HEK293 (cell line): ENCODE measurements around the gene ZNF41.

Source experiments
- BCL11A ChIP-seq: fragments of 450-650 bp; formaldehyde crosslinking; IDR thresholded peaks from 2 replicates; pipeline ENCODE4 v1.5.1; 2016; ENCODE audit warnings: low read depth, missing biosample characterization, missing genetic modification characterization
- BCL11B ChIP-seq: fragments of 450-650 bp; formaldehyde crosslinking; IDR thresholded peaks from 2 replicates; pipeline ENCODE4 v1.5.1; 2016; ENCODE audit warnings: low read depth, missing biosample characterization, missing genetic modification characterization
- GLI2 ChIP-seq: fragments of 450-650 bp; formaldehyde crosslinking; IDR thresholded peaks from 2 replicates; pipeline ENCODE4; 2017; ENCODE audit warnings: missing biosample characterization, missing genetic modification characterization, low read depth, borderline replicate concordance
- HOXA7 ChIP-seq: sonication (generic); formaldehyde crosslinking; IDR thresholded peaks from 2 replicates; pipeline ENCODE4 v1.8.1; 2022; ENCODE audit warnings: missing genetic modification reagents, borderline replicate concordance
- KLF10 ChIP-seq: fragments of 450-650 bp; IDR thresholded peaks from 2 replicates; pipeline ENCODE4 v1.5.1; 2018; ENCODE audit warnings: missing biosample characterization, mild to moderate bottlenecking, missing genetic modification characterization
- MYNN ChIP-seq: fragments of 450-650 bp; formaldehyde crosslinking; IDR thresholded peaks from 2 replicates; pipeline ENCODE4 v1.5.1; 2016; ENCODE audit warnings: missing biosample characterization, missing genetic modification characterization, borderline replicate concordance
- REPIN1 ChIP-seq: fragments of 450-650 bp; formaldehyde crosslinking; IDR thresholded peaks from 2 replicates; pipeline ENCODE4 v1.5.1; 2017; ENCODE audit warnings: missing biosample characterization, missing genetic modification characterization, low read depth
- SETDB1 ChIP-seq: IDR thresholded peaks from one replicate; pipeline ENCODE4 v1.6.1; 2017; ENCODE audit warnings: mild to moderate bottlenecking, low read length, moderate library complexity, mixed read lengths; ENCODE audit not compliant: insufficient read length
- SP3 ChIP-seq: fragments of 450-650 bp; formaldehyde crosslinking; IDR thresholded peaks from 2 replicates; pipeline ENCODE4 v1.5.1; 2016; ENCODE audit warnings: missing biosample characterization, missing genetic modification characterization
- ZFHX2 ChIP-seq: fragments of 450-650 bp; formaldehyde crosslinking; conservative IDR thresholded peaks from 2 replicates; pipeline ENCODE4 v1.5.1; 2016; ENCODE audit warnings: missing biosample characterization, missing genetic modification characterization
- ZNF140 ChIP-seq: fragments of 450-650 bp; formaldehyde crosslinking; IDR thresholded peaks from 2 replicates; pipeline ENCODE4 v1.5.1; 2016; ENCODE audit warnings: missing biosample characterization, missing genetic modification characterization
- ZNF157 ChIP-seq: fragments of 450-650 bp; formaldehyde crosslinking; IDR thresholded peaks from 2 replicates; pipeline ENCODE4 v1.5.1; 2016; ENCODE audit warnings: missing biosample characterization, missing genetic modification characterization
- ZNF274 ChIP-seq, 2 experiments: fragments of 200-500 bp in 1 of 2; fragments of 450-650 bp in 1 of 2; sonication (Bioruptor generic) in 1 of 2; formaldehyde crosslinking in 1 of 2; IDR thresholded peaks; 2 replicates each; pipeline versions ENCODE4 v1.5.1 to v1.6.1; 2014 to 2016; ENCODE audit warnings: borderline replicate concordance in 1 of 2, inconsistent platforms in 1 of 2, low read length in 1 of 2, missing biosample characterization in 1 of 2, missing genetic modification characterization in 1 of 2
- ZNF302 ChIP-seq: fragments of 450-650 bp; formaldehyde crosslinking; IDR thresholded peaks from 2 replicates; pipeline ENCODE4 v1.5.1; 2016; ENCODE audit warnings: missing biosample characterization, missing genetic modification characterization, low read depth
- ZNF335 ChIP-seq: fragments of 450-650 bp; formaldehyde crosslinking; conservative IDR thresholded peaks from 2 replicates; pipeline ENCODE4 v1.5.1; 2016; ENCODE audit warnings: missing biosample characterization, missing genetic modification characterization
- ZNF423 ChIP-seq: fragments of 450-650 bp; formaldehyde crosslinking; IDR thresholded peaks from 2 replicates; pipeline ENCODE4 v1.5.1; 2016; ENCODE audit warnings: missing biosample characterization, missing genetic modification characterization
- ZNF473 ChIP-seq: fragments of 450-650 bp; formaldehyde crosslinking; IDR thresholded peaks from 2 replicates; pipeline ENCODE4 v1.5.1; 2017; ENCODE audit warnings: missing biosample characterization, missing genetic modification characterization
- ZNF654 ChIP-seq: fragments of 450-650 bp; formaldehyde crosslinking; IDR thresholded peaks from 2 replicates; pipeline ENCODE4 v1.5.1; 2016; ENCODE audit warnings: low read depth, missing biosample characterization, missing genetic modification characterization
- ZNF707 ChIP-seq: fragments of 450-650 bp; formaldehyde crosslinking; IDR thresholded peaks from 2 replicates; pipeline ENCODE4 v1.5.1; 2016; ENCODE audit warnings: missing biosample characterization, missing genetic modification characterization
- ZNF776 ChIP-seq: fragments of 450-650 bp; formaldehyde crosslinking; IDR thresholded peaks from 2 replicates; pipeline ENCODE4 v1.5.0; 2017; ENCODE audit warnings: missing biosample characterization, missing genetic modification characterization, borderline replicate concordance
- ZNF777 ChIP-seq: fragments of 450-650 bp; formaldehyde crosslinking; IDR thresholded peaks from 2 replicates; pipeline ENCODE4 v1.5.1; 2017; ENCODE audit warnings: missing biosample characterization, missing genetic modification characterization, borderline replicate concordance
- ZNF792 ChIP-seq: fragments of 450-650 bp; formaldehyde crosslinking; IDR thresholded peaks from 2 replicates; pipeline ENCODE4 v1.5.1; 2016; ENCODE audit warnings: missing biosample characterization, missing genetic modification characterization
- TF ChIP-seq, protein P1 (sequence below): fragments of 450-650 bp; formaldehyde crosslinking; IDR thresholded peaks from 2 replicates; pipeline ENCODE4 v1.5.1; 2017; ENCODE audit warnings: missing biosample characterization, missing genetic modification characterization
- TF ChIP-seq, protein P2 (sequence below): fragments of 450-650 bp; formaldehyde crosslinking; IDR thresholded peaks from 2 replicates; pipeline ENCODE4 v1.5.1; 2017; ENCODE audit warnings: missing biosample characterization, missing genetic modification characterization
- TF ChIP-seq, protein P3 (sequence below): fragments of 450-650 bp; formaldehyde crosslinking; optimal IDR thresholded peaks from 2 replicates; pipeline ENCODE3; 2016; ENCODE audit warnings: missing biosample characterization, mild to moderate bottlenecking, missing genetic modification characterization
- TF ChIP-seq, protein P4 (sequence below): fragments of 450-650 bp; formaldehyde crosslinking; IDR thresholded peaks from 2 replicates; pipeline ENCODE4 v1.5.1; 2017; ENCODE audit warnings: missing biosample characterization, missing genetic modification characterization
- TF ChIP-seq, protein P5 (sequence below): fragments of 450-650 bp; formaldehyde crosslinking; IDR thresholded peaks from 2 replicates; pipeline ENCODE4 v1.5.1; 2016; ENCODE audit warnings: missing biosample characterization, missing genetic modification characterization
- TF ChIP-seq, protein P6 (sequence below): fragments of 450-650 bp; formaldehyde crosslinking; IDR thresholded peaks from 2 replicates; pipeline ENCODE4 v1.5.1; 2016; ENCODE audit warnings: missing biosample characterization, missing genetic modification characterization

Gene ZNF41

DNA sequence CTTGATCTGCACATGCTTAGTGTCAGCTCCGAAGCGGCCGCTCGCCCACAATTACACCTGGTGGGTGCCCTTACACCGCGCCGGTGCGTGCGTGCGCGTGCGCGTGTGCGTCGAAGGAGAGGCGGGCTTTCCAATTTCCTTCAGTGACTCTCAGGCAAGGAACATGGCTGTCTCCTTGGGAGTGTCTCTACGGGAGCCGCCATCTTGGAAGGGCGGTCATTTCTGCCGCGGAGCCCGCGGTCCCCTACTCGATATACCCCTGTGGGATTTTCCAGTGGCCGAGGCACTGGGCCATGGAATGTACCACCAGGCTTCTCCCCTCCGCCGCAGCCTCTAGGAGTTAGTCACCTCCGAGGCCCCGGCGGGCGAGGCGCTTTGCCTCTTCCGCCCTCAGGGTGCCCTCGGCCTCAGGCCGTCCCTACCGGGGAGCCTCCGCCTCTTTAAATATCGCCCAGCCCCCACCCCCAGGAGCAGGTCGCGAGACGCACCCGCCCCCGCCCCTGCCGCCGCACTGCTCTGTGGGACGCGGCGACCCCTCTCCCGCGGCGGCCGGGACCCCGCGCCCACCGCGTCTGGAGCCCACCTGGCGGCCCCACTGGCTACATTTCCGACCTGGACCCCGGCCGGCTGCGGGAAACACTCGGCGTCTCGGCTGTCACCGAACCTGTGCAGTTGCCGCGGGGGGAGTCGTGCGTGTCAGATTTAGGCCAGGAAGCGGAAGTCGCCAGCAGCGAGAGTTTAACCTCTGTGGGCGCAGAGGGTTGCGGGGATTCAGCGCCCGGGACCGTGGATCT is at the start of gene ZNF41 (continued):
- TF ChIP-seq MYNN (no peak), HOXA7 (CRISPR knock-in tag) (no peak), ZNF335 (tag by site-specific recombination) (peak; percentile 85; the same call in 1 of the 2 replicates), ZNF423 (tag by site-specific recombination) (0 out of 2 replicates have a peak, but pooled peaks have one; percentile 22), ZNF473 (tag by site-specific recombination) (no peak), BCL11B (no peak), ZNF274 (IDR thresholded peaks at IDR 0.05; ENCODE audit: low read length) (no peak), ZNF274 (tag by site-specific recombination; IDR thresholded peaks at IDR 0.05; ENCODE audit: borderline replicate concordance) (no peak), ZNF654 (tag by site-specific recombination) (no peak), BCL11A (tag by site-specific recombination) (no peak), ZNF776 (tag by site-specific recombination) (no peak), SETDB1 (no peak), ZNF157 (tag by site-specific recombination) (no peak), ZNF302 (tag by site-specific recombination) (no peak), ZNF792 (no peak), KLF10 (no peak; the same call in 1 of the 2 replicates), ZNF707 (tag by site-specific recombination) (no peak), ZNF140 (tag by site-specific recombination) (no peak), GLI2 (tag by site-specific recombination) (no peak), REPIN1 (tag by site-specific recombination) (no peak), ZNF777 (tag by site-specific recombination) (no peak), SP3 (tag by site-specific recombination) (peak; percentile 80), ZFHX2 (peak; percentile 67)
- TF ChIP-seq, protein P1, sequence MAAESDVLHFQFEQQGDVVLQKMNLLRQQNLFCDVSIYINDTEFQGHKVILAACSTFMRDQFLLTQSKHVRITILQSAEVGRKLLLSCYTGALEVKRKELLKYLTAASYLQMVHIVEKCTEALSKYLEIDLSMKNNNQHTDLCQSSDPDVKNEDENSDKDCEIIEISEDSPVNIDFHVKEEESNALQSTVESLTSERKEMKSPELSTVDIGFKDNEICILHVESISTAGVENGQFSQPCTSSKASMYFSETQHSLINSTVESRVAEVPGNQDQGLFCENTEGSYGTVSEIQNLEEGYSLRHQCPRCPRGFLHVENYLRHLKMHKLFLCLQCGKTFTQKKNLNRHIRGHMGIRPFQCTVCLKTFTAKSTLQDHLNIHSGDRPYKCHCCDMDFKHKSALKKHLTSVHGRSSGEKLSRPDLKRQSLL (tag by site-specific recombination): no peak
- TF ChIP-seq, protein P2, sequence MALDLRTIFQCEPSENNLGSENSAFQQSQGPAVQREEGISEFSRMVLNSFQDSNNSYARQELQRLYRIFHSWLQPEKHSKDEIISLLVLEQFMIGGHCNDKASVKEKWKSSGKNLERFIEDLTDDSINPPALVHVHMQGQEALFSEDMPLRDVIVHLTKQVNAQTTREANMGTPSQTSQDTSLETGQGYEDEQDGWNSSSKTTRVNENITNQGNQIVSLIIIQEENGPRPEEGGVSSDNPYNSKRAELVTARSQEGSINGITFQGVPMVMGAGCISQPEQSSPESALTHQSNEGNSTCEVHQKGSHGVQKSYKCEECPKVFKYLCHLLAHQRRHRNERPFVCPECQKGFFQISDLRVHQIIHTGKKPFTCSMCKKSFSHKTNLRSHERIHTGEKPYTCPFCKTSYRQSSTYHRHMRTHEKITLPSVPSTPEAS (tag by site-specific recombination): no peak
- TF ChIP-seq, protein P3, sequence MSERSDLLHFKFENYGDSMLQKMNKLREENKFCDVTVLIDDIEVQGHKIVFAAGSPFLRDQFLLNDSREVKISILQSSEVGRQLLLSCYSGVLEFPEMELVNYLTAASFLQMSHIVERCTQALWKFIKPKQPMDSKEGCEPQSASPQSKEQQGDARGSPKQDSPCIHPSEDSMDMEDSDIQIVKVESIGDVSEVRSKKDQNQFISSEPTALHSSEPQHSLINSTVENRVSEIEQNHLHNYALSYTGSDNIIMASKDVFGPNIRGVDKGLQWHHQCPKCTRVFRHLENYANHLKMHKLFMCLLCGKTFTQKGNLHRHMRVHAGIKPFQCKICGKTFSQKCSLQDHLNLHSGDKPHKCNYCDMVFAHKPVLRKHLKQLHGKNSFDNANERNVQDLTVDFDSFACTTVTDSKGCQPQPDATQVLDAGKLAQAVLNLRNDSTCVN (tag by site-specific recombination): peak; percentile 85
- TF ChIP-seq, protein P4, sequence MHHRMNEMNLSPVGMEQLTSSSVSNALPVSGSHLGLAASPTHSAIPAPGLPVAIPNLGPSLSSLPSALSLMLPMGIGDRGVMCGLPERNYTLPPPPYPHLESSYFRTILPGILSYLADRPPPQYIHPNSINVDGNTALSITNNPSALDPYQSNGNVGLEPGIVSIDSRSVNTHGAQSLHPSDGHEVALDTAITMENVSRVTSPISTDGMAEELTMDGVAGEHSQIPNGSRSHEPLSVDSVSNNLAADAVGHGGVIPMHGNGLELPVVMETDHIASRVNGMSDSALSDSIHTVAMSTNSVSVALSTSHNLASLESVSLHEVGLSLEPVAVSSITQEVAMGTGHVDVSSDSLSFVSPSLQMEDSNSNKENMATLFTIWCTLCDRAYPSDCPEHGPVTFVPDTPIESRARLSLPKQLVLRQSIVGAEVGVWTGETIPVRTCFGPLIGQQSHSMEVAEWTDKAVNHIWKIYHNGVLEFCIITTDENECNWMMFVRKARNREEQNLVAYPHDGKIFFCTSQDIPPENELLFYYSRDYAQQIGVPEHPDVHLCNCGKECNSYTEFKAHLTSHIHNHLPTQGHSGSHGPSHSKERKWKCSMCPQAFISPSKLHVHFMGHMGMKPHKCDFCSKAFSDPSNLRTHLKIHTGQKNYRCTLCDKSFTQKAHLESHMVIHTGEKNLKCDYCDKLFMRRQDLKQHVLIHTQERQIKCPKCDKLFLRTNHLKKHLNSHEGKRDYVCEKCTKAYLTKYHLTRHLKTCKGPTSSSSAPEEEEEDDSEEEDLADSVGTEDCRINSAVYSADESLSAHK (tag by site-specific recombination): no peak; the same call in 1 of the 2 replicates
- TF ChIP-seq, protein P5, sequence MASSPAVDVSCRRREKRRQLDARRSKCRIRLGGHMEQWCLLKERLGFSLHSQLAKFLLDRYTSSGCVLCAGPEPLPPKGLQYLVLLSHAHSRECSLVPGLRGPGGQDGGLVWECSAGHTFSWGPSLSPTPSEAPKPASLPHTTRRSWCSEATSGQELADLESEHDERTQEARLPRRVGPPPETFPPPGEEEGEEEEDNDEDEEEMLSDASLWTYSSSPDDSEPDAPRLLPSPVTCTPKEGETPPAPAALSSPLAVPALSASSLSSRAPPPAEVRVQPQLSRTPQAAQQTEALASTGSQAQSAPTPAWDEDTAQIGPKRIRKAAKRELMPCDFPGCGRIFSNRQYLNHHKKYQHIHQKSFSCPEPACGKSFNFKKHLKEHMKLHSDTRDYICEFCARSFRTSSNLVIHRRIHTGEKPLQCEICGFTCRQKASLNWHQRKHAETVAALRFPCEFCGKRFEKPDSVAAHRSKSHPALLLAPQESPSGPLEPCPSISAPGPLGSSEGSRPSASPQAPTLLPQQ (tag by site-specific recombination): peak; percentile 55; the same call in 1 of the 2 replicates
- TF ChIP-seq, protein P6, sequence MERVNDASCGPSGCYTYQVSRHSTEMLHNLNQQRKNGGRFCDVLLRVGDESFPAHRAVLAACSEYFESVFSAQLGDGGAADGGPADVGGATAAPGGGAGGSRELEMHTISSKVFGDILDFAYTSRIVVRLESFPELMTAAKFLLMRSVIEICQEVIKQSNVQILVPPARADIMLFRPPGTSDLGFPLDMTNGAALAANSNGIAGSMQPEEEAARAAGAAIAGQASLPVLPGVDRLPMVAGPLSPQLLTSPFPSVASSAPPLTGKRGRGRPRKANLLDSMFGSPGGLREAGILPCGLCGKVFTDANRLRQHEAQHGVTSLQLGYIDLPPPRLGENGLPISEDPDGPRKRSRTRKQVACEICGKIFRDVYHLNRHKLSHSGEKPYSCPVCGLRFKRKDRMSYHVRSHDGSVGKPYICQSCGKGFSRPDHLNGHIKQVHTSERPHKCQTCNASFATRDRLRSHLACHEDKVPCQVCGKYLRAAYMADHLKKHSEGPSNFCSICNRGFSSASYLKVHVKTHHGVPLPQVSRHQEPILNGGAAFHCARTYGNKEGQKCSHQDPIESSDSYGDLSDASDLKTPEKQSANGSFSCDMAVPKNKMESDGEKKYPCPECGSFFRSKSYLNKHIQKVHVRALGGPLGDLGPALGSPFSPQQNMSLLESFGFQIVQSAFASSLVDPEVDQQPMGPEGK: 0 out of 2 replicates have a peak, but pooled peaks have one; percentile 51
